ENCODE measurements around the gene PDZRN4.
"Not testable (repeated sequence)": the region's sequence is repeated elsewhere in the genome, so short reads cannot be mapped to it uniquely, and the experiment has no call there.

Gene PDZRN4

GRCh38 chr12:41511247-41511646, 323.1 kb downstream of the PDZRN4 start:
- DNase-seq (ENCODE audit: low read depth): no peak

GRCh38 chr12:41512497-41512896, 324.4 kb downstream of the PDZRN4 start:
- no peak for DNase-seq (ENCODE audit: low read depth)

- DNase-seq (ENCODE audit: low read depth): no peak
Measured at GRCh38 chr12:41514021-41514777, 326.1 kb downstream of the PDZRN4 start.

GRCh38 chr12:41514907-41515306, 326.8 kb downstream of the PDZRN4 start:
- DNase-seq (ENCODE audit: low read depth): no peak

- no peak for DNase-seq (ENCODE audit: low read depth)
Measured at GRCh38 chr12:41515953-41516352, 327.8 kb downstream of the PDZRN4 start.

- DNase-seq (ENCODE audit: low read depth): no peak
Measured at GRCh38 chr12:41520869-41521268, 332.7 kb downstream of the PDZRN4 start.

GRCh38 chr12:41521872-41522379, 333.8 kb downstream of the PDZRN4 start:
- no peak for DNase-seq (ENCODE audit: low read depth)

GRCh38 chr12:41527062-41527461, 338.9 kb downstream of the PDZRN4 start:
- DNase-seq (ENCODE audit: low read depth): no peak

- DNase-seq (ENCODE audit: low read depth): no peak
Measured at GRCh38 chr12:41527534-41528116, 339.5 kb downstream of the PDZRN4 start.

GRCh38 chr12:41528874-41529273, 340.8 kb downstream of the PDZRN4 start:
- DNase-seq (ENCODE audit: low read depth): no peak

- DNase-seq (ENCODE audit: low read depth): no peak
Measured at GRCh38 chr12:41530441-41530840, 342.3 kb downstream of the PDZRN4 start.

- no peak for DNase-seq (ENCODE audit: low read depth)
Measured at GRCh38 chr12:41531147-41531829, 343.2 kb downstream of the PDZRN4 start.

- DNase-seq (ENCODE audit: low read depth): no peak
Measured at GRCh38 chr12:41532072-41532471, 344.0 kb downstream of the PDZRN4 start.

GRCh38 chr12:41536813-41537490, 348.8 kb downstream of the PDZRN4 start:
- DNase-seq (ENCODE audit: low read depth): no peak

- no peak for DNase-seq (ENCODE audit: low read depth)
Measured at GRCh38 chr12:41537522-41537921, 349.4 kb downstream of the PDZRN4 start.

- DNase-seq (ENCODE audit: low read depth): no peak
Measured at GRCh38 chr12:41545761-41546160, 357.6 kb downstream of the PDZRN4 start.

GRCh38 chr12:41547071-41547470, 359.0 kb downstream of the PDZRN4 start:
- DNase-seq (ENCODE audit: low read depth): not testable (repeated sequence)

GRCh38 chr12:41548926-41549325, 360.8 kb downstream of the PDZRN4 start:
- no peak for DNase-seq (ENCODE audit: low read depth)

GRCh38 chr12:41552588-41552987, 364.5 kb downstream of the PDZRN4 start:
- DNase-seq (ENCODE audit: low read depth): no peak

- no peak for DNase-seq (ENCODE audit: low read depth)
Measured at GRCh38 chr12:41556176-41556575, 368.1 kb downstream of the PDZRN4 start.

- no peak for DNase-seq (ENCODE audit: low read depth)
Measured at GRCh38 chr12:41557344-41557743, 369.2 kb downstream of the PDZRN4 start.

GRCh38 chr12:41558671-41559070, 370.6 kb downstream of the PDZRN4 start:
- DNase-seq (ENCODE audit: low read depth): no peak
